ENCODE results near the gene AVPR2. TPM values are rescaled to one million over a fixed set of nuclear protein-coding genes. Genes with fewer than 3 reads are reported as not detected.

The AVPR2 gene
- total RNA-seq, 1 experiment from 2014 or later, result not detected

DNA sequence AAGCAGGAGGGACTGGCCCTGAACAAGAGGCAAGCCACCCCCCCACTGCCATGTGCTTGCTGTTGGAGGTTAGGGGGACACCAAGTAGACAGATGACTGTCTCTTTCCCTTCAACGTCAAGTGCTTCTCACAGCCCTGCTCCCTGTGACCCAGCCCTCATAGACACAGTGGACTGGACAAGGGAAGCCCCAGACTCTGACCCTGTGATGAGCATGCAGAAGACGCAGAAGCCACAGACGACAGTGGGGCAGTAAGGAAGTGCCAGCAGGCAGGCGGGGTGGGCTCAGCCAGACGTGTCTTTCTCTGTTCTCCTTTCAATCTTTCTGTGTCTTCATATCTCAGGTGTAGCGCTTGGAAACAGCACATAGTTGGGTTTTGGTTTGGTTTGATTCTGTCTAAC lies 16.1 kb upstream of the AVPR2 start:
- ChIA-PET RAD21 (ENCODE audit: low non-redundant PET in 1 of 2, low total read pairs in 2 of 2, uncharacterized antibody in 2 of 2, unreplicated experiment in 2 of 2) (no interaction called here), POLR2A (no interaction called here), CTCF (no interaction called here)
- peaks cover 9 to 17% of the 10 kb centered on the region in 2 experiments for H3K4me1 ChIP-seq (ENCODE audit: control insufficient read depth in 1 of 2, insufficient read depth in 2 of 2, low read length in 2 of 2)
- BruUV-seq (replicated peaks), result no TSS peak
- no peak for ATAC-seq
- no peak overlapping the region for H3K9ac ChIP-seq (ENCODE audit: low read length)
- no peak overlapping the region for H3K4me2 ChIP-seq (ENCODE audit: low read length)
- no peaks in the 10 kb centered on the region for H3K36me3 ChIP-seq (ENCODE audit: control insufficient read depth in 1 of 2, insufficient read depth in 2 of 2, low read length in 2 of 2)
- no peak for TF ChIP-seq SRF (IDR thresholded peaks at IDR 0.05; ENCODE audit: low read depth)
- no peak for TF ChIP-seq EGR1 (IDR thresholded peaks at IDR 0.05; ENCODE audit: low read depth)
- TF ChIP-seq, protein P1, sequence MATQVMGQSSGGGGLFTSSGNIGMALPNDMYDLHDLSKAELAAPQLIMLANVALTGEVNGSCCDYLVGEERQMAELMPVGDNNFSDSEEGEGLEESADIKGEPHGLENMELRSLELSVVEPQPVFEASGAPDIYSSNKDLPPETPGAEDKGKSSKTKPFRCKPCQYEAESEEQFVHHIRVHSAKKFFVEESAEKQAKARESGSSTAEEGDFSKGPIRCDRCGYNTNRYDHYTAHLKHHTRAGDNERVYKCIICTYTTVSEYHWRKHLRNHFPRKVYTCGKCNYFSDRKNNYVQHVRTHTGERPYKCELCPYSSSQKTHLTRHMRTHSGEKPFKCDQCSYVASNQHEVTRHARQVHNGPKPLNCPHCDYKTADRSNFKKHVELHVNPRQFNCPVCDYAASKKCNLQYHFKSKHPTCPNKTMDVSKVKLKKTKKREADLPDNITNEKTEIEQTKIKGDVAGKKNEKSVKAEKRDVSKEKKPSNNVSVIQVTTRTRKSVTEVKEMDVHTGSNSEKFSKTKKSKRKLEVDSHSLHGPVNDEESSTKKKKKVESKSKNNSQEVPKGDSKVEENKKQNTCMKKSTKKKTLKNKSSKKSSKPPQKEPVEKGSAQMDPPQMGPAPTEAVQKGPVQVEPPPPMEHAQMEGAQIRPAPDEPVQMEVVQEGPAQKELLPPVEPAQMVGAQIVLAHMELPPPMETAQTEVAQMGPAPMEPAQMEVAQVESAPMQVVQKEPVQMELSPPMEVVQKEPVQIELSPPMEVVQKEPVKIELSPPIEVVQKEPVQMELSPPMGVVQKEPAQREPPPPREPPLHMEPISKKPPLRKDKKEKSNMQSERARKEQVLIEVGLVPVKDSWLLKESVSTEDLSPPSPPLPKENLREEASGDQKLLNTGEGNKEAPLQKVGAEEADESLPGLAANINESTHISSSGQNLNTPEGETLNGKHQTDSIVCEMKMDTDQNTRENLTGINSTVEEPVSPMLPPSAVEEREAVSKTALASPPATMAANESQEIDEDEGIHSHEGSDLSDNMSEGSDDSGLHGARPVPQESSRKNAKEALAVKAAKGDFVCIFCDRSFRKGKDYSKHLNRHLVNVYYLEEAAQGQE (IDR thresholded peaks at IDR 0.05; ENCODE audit: low read depth), result no peak
- no peak for TF ChIP-seq POLR2A (IDR thresholded peaks at IDR 0.05; ENCODE audit: borderline replicate concordance, extremely low read depth, insufficient read depth, insufficient read length)
- TF ChIP-seq JUND (IDR thresholded peaks at IDR 0.05), result no peak
- no peak for TF ChIP-seq POLR2AphosphoS5 (IDR thresholded peaks at IDR 0.05; ENCODE audit: low read depth, low read length)
- TF ChIP-seq ELF1 (IDR thresholded peaks at IDR 0.05; ENCODE audit: borderline replicate concordance, low read depth), result no peak
- TF ChIP-seq, protein P2, sequence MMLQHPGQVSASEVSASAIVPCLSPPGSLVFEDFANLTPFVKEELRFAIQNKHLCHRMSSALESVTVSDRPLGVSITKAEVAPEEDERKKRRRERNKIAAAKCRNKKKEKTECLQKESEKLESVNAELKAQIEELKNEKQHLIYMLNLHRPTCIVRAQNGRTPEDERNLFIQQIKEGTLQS (IDR thresholded peaks at IDR 0.05), result no peak
- no peak for TF ChIP-seq CEBPB (IDR thresholded peaks at IDR 0.05; ENCODE audit: low read depth)
- no peak for TF ChIP-seq ZFX (IDR thresholded peaks at IDR 0.05)
- no peaks in the 10 kb centered on the region for H4K20me1 ChIP-seq (ENCODE audit: insufficient read depth)
- H3K27me3 ChIP-seq (ENCODE audit: insufficient read depth, low read length), result no peaks in the 10 kb centered on the region
- intact Hi-C loops (cut with micrococcal nuclease), result no loop called here
- no peak overlapping the region for H3K4me3 ChIP-seq (replicated peaks in 1 of 2; ENCODE audit: low read depth in 1 of 2, low read length in 2 of 2)
- H2AFZ ChIP-seq (ENCODE audit: low read depth, low read length, poor library complexity, severe bottlenecking), result no peak overlapping the region
- H3K27ac ChIP-seq (ENCODE audit: low read depth, low read length), result no peak overlapping the region
- DNase-seq (ENCODE audit: low read depth, low spot score), result no peak
- H3K79me2 ChIP-seq (ENCODE audit: insufficient read depth, low read length), result no peaks in the 10 kb centered on the region
- H3K9me2 ChIP-seq (ENCODE audit: insufficient read depth), result no peaks in the 10 kb centered on the region
- H3K9me3 ChIP-seq (ENCODE audit: control insufficient read depth in 1 of 2, insufficient read depth in 1 of 2, low read depth in 1 of 2, low read length in 2 of 2), result no peaks in the 10 kb centered on the region

Data from HCT116 (cell line).